GM12872 (cell line): ENCODE measurements around the gene MYO5C.
A peak's percentile ranks its signal among the peaks of the same experiment; 100 is the strongest.

Experiments used
- TF ChIP-seq, protein P1 (sequence below): IDR thresholded peaks from 3 replicates; pipeline ENCODE4 v1.5.1; 2011; ENCODE audit warnings: low read depth, mild to moderate bottlenecking, low read length, moderate library complexity; ENCODE audit not compliant: insufficient read depth

MYO5C gene

DNA sequence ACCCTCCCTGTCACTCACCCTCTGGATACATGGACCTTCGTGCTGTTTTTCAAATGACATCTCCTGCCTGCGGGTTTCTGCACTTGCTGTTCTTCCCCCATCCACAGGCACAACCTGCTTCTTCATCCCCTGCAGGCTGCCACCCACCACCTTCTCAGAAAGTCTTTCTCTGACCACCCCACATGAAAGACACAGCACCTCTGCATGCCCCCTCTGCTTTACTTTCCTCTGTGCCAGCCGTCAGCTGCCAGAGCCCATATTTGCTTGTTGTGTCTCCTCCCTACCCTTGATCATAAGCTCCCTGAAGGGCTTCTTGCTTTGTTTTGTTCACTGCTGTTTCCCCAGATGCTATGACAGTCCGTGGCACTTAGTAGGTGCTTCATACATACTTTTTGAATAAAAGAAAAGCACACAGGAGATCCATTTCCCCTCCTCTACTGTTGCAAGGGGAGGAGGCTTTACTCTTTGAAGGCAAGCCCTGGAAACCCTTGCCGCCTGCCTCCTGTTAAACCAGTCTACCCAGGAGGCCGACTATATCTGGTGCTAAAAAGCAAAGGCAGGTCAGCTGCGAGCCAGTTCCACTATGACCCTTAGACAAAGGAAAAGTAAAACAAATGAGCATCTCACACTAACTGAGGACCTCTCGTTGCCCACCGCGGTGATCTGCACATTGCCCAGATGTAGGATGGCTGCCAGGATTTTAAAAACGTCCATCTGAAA, 31.9 kb downstream of the MYO5C start:
- TF ChIP-seq, protein P1, sequence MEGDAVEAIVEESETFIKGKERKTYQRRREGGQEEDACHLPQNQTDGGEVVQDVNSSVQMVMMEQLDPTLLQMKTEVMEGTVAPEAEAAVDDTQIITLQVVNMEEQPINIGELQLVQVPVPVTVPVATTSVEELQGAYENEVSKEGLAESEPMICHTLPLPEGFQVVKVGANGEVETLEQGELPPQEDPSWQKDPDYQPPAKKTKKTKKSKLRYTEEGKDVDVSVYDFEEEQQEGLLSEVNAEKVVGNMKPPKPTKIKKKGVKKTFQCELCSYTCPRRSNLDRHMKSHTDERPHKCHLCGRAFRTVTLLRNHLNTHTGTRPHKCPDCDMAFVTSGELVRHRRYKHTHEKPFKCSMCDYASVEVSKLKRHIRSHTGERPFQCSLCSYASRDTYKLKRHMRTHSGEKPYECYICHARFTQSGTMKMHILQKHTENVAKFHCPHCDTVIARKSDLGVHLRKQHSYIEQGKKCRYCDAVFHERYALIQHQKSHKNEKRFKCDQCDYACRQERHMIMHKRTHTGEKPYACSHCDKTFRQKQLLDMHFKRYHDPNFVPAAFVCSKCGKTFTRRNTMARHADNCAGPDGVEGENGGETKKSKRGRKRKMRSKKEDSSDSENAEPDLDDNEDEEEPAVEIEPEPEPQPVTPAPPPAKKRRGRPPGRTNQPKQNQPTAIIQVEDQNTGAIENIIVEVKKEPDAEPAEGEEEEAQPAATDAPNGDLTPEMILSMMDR = no peak

DNA sequence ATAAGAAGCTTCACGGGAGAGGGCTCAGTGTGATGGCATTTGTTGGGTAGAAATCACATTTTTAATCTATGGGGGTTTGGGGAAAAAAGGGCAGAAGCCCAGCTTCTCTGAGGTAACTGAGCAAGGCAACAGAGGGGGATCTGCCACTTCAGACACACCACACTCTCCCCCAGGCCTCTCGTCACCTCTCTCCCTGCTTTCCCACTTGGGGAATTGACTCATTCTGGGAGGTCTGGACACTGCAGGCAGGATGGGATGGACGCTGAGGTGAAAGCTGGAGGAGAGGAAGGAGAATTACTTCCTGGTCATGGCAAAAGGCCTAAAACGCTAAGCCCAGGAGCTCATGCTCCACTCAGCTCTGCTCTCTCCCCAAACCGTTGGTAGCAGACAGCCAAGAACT, 33.2 kb downstream of the MYO5C start:
- TF ChIP-seq, protein P1 = no peak

DNA sequence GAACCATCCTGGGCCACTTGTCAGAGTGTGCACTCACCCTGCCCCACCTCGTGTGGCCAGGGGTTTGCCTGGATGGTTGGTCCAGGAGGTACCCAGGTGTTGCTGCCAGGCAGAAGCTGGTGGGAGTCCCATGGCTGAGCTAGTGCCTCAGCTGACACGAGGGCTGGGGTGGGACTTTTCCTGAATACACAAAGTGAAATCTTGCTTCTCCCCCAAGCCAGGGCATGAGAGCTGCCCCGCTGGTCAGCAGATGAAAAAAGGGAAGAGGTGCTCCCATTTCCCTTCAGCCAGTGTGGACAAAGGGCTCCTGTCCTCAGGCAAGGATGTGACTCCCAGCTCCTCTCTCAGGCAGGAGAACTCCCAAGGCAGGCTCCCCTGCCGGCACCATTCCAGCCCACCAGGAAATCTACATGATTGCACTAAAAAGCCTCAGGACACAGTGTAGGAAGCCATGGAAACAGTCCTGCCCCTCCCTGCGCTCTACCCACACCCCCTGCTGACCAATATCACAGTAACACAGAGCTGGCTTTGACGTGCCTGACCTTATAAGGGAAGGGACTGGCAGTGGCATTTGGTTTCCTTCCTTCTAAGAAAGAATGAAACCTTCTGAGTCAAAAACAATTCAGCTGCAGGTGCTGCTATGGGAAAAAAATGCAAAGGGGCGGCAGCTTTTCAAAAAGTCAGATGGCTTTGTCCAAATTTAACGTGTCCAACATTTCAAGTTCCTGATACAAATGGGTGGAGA, 33.9 kb downstream of the MYO5C start:
- TF ChIP-seq, protein P1 = peak; percentile 35; the same call in 1 of the 3 replicates

DNA sequence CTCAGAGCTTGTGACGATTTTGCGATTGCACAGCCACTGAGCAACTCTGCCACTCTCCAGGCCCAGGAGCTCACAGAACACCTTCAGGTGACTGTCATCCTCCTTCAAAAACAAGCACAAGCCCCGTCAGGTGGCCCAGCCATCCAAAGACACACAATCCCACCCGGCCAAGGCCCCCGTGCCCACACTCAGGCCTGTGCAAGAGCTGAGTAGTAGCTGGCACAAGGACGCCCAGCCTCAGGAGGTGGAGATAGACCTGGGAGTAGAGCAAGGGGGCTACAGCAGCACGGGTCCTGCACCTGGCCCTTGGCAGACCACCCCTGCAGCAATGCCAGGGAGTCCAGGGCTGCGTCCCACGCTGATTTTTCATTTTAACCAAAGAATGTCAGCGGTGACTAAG, 34.6 kb downstream of the MYO5C start:
- TF ChIP-seq, protein P1 = no peak

DNA sequence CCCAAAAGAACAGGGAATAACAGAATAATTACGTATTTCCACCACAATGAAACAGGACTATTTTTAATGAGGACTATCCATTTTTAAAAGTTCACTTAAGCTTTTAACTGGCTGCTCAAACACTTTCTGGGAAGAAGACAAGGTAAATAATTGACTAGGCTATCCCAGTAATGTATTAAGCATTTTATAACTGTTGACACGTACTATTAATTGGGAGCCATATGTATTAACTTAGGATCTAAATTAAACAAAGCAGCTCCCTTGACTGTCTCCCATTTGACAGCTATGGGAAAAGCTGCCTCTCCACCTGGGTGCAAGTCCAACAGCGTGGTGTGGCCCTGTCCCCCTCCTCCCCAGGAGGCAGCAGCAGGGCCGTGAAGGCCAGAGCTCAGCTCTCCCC, 36.1 kb downstream of the MYO5C start:
- TF ChIP-seq, protein P1 = no peak

DNA sequence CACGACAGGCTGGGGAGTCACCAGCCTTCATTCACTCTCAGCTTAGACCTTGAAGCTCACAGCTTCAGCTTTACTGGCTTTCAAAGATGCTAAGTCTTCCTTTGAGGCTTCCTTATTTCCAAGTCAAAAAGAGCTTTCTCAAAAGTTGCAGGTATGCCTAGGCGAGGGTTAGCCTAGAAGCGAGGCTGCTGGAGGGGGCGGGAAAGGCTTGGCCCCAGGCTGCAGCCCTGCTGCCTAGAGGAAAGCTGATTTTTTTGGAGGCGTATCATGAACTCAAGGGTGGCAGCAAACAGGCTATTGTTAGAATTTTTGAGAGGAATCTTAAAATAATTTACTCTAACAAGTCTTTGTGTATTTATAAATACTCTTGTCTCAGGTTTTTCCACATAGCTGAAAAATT, 37.1 kb downstream of the MYO5C start:
- TF ChIP-seq, protein P1 = no peak

DNA sequence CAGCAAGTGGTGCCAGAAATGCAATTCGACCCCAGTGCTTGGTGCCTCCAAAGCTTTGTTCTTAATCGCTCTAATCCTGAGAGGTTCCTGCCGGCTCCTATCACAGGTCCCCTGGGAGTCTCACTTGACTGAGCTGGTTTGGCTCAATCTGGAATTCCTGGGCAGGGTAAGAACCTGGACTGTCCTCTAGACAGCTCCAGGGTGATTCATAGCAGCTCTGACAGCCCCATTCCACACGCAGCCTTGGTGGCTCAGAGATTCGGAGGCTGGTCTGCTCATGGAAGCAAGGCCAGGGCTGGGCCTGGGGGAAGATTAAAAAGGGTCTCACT, 37.9 kb downstream of the MYO5C start:
- TF ChIP-seq, protein P1 = no peak
